Ovary (tissue), 3 donors: Measurements from ENCODE around the gene OGFRL1.

Source experiments
- CTCF ChIP-seq, 3 donors: fragments of 450-650 bp in 2 of 3; fragments of 200-600 bp in 1 of 3; IDR thresholded peaks; one replicate each; pipeline versions ENCODE4 v1.5.1 to v1.8.0; 2016 to 2022; ENCODE audit warnings: antibody characterized with exemption in 3 of 3, mild to moderate bottlenecking in 1 of 3
- EP300 ChIP-seq: sonication (generic); formaldehyde crosslinking; IDR thresholded peaks from one replicate; pipeline ENCODE4 v1.6.1; 2017; ENCODE audit warnings: antibody characterized with exemption
- donor health status: DM: no; HTN: no; CAD: no.

- TF ChIP-seq CTCF (IDR thresholded peaks at IDR 0.05) (no peak), EP300 (no peak)
Measured at GRCh38 chr6:71277926-71278600, 10.5 kb upstream of the OGFRL1 start.
